CD4-positive, alpha-beta T cell (primary cell): ENCODE data around the gene DHX9. TPM values are rescaled to one million over a fixed set of nuclear protein-coding genes. Genes with fewer than 3 reads are reported as not detected.
"Not testable (repeated sequence)": the region's sequence is repeated elsewhere in the genome, so short reads cannot be mapped to it uniquely, and the experiment has no call there.

Experiments
- ATAC-seq: fragments of 200-7000 bp; cut with Tn5 transposase; one replicate; pipeline ENCODE4 v1.10.0; 2022; ENCODE audit warnings: mild to moderate bottlenecking; ENCODE audit not compliant: poor library complexity
- CTCF ChIA-PET: fragments of 350-600 bp; sonication (Branson Sonifier 250); formaldehyde crosslinking; loops from one replicate; lab custom pipeline; 2021; ENCODE audit warnings: antibody characterized with exemption, inconsistent platforms; lab: Charles Lee
- POLR2A ChIA-PET: fragments of 350-600 bp; sonication (Branson Sonifier 250); formaldehyde crosslinking; loops from one replicate; lab custom pipeline; 2021; ENCODE audit warnings: antibody characterized with exemption, inconsistent platforms; lab: Charles Lee
- DNase-seq, 14 experiments: peaks; one replicate each; pipeline ENCODE4 v3.0.0-alpha.2; 2013 to 2020; ENCODE audit warnings: mixed read lengths in 2 of 14
- H3K27ac ChIP-seq, 2 donors: one replicate each; pipeline versions ENCODE4 v1.5.1 to v1.7.0; 2013; ENCODE audit warnings: low read length in 2 of 2, low read depth in 1 of 2, mild to moderate bottlenecking in 1 of 2
- H3K27me3 ChIP-seq, 2 experiments: 1 replicate in 1 of 2; 2 replicates in 1 of 2; pipeline versions ENCODE4 v1.6.1 to v1.7.0; 2013; ENCODE audit warnings: low read length in 2 of 2, control low read depth in 1 of 2, mild to moderate bottlenecking in 1 of 2, moderate library complexity in 1 of 2; ENCODE audit not compliant: insufficient read depth in 2 of 2, control insufficient read depth in 1 of 2
- H3K36me3 ChIP-seq: one replicate; pipeline ENCODE4 v1.6.1; 2013; ENCODE audit warnings: low read length, control low read depth; ENCODE audit not compliant: insufficient read depth
- H3K4me1 ChIP-seq: one replicate; pipeline ENCODE4 v1.6.1; 2013; ENCODE audit warnings: low read length, control low read depth; ENCODE audit not compliant: insufficient read depth
- H3K4me3 ChIP-seq: one replicate; pipeline ENCODE4 v1.5.1; 2013; ENCODE audit warnings: mild to moderate bottlenecking, low read length, moderate library complexity
- H3K9me3 ChIP-seq, 2 experiments: 1 replicate in 1 of 2; 2 replicates in 1 of 2; pipeline versions ENCODE4 v1.6.1 to v1.7.0; 2013; ENCODE audit warnings: low read length in 2 of 2, mild to moderate bottlenecking in 2 of 2, control low read depth in 1 of 2, moderate library complexity in 1 of 2; ENCODE audit not compliant: control insufficient read depth in 1 of 2, insufficient read depth in 1 of 2
- H3K27ac Mint-ChIP-seq: one replicate; pipeline ENCODE4 v1.8.0; 2020; ENCODE audit warnings: mixed read lengths
- H3K27me3 Mint-ChIP-seq: one replicate; pipeline ENCODE4 v1.8.0; 2021; ENCODE audit warnings: mixed read lengths
- H3K36me3 Mint-ChIP-seq: one replicate; pipeline ENCODE4 v1.8.0; 2021; ENCODE audit warnings: low read depth, mixed read lengths
- H3K4me1 Mint-ChIP-seq: one replicate; pipeline ENCODE4 v1.8.0; 2021; ENCODE audit warnings: low read depth, mixed read lengths
- H3K4me3 Mint-ChIP-seq: one replicate; pipeline ENCODE4 v1.8.0; 2020; ENCODE audit warnings: mild to moderate bottlenecking, mixed read lengths
- H3K9me3 Mint-ChIP-seq: one replicate; pipeline ENCODE4 v1.8.0; 2020; ENCODE audit warnings: mixed read lengths
- intact Hi-C, 2 experiments: fragments of 100-400 bp; cut with DNase I in 1 of 2; cut with micrococcal nuclease in 1 of 2; formaldehyde crosslinking; loops; one replicate each; pipeline versions ENCODE4 v1.15.1 to v1.9.0; 2023 to 2025; cut with DNase I, micrococcal nuclease
- total RNA-seq, 174 experiments: library from RNA in 2 of 174; stranded (reverse) in 2 of 174; gene quantifications; one replicate each; pipeline ENCODE4 v1.2.3 and lab custom pipeline; 2021 to 2026
- TF ChIP-seq, protein P1 (sequence below): fragments of 200-600 bp; IDR thresholded peaks from one replicate; pipeline ENCODE4 v1.8.0; 2022; ENCODE audit warnings: antibody characterized with exemption, mild to moderate bottlenecking

Gene DHX9
- total RNA-seq, 2 experiments from 2014 or later, result 338 to 353 TPM

DNA sequence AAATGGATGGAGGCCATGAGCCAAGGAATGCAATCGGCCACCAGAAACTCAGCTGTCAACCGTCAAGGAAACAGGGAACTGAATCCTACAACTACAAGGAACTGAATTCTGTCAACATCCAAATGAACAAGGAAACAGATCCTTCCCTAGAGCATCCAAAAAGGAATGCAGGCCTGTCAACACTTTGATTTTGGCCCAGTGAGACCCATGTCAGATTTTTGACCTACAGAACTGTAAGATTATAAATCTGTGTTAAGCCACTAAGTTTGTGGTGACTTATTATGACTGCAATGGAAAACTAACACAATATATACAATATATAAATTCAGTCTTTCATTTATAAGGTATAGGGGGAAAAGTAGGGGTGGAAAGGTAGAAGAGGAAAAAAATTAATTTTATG lies 58.5 kb downstream of the DHX9 start:
- no peaks in the 10 kb centered on the region for H3K36me3 ChIP-seq
- H3K4me1 ChIP-seq, result no peaks in the 10 kb centered on the region
- H3K27me3 ChIP-seq, result peaks cover 0 to 2% of the 10 kb centered on the region in 2 experiments
- ATAC-seq (no peak), DNase-seq (no peak)
- Mint-ChIP-seq H3K36me3 (no peaks in the 10 kb centered on the region), H3K9me3 (peaks cover 3% of the 10 kb centered on the region), H3K4me1 (no peaks in the 10 kb centered on the region), H3K27me3 (no peaks in the 10 kb centered on the region), H3K27ac (no peak overlapping the region), H3K4me3 (no peak overlapping the region)
- ChIA-PET CTCF (interaction anchor here (0.6 kb wide), 1 partner anchor 523 kb away, joined by 3 read pairs; no protein-coding TSS in a partner anchor), POLR2A (no interaction called here)
- H3K27ac ChIP-seq, result no peak overlapping the region
- TF ChIP-seq, protein P1, sequence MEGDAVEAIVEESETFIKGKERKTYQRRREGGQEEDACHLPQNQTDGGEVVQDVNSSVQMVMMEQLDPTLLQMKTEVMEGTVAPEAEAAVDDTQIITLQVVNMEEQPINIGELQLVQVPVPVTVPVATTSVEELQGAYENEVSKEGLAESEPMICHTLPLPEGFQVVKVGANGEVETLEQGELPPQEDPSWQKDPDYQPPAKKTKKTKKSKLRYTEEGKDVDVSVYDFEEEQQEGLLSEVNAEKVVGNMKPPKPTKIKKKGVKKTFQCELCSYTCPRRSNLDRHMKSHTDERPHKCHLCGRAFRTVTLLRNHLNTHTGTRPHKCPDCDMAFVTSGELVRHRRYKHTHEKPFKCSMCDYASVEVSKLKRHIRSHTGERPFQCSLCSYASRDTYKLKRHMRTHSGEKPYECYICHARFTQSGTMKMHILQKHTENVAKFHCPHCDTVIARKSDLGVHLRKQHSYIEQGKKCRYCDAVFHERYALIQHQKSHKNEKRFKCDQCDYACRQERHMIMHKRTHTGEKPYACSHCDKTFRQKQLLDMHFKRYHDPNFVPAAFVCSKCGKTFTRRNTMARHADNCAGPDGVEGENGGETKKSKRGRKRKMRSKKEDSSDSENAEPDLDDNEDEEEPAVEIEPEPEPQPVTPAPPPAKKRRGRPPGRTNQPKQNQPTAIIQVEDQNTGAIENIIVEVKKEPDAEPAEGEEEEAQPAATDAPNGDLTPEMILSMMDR, result no peak
- intact Hi-C loops, result no loop called here
- no peak overlapping the region for H3K4me3 ChIP-seq
- no peaks in the 10 kb centered on the region for H3K9me3 ChIP-seq

DNA sequence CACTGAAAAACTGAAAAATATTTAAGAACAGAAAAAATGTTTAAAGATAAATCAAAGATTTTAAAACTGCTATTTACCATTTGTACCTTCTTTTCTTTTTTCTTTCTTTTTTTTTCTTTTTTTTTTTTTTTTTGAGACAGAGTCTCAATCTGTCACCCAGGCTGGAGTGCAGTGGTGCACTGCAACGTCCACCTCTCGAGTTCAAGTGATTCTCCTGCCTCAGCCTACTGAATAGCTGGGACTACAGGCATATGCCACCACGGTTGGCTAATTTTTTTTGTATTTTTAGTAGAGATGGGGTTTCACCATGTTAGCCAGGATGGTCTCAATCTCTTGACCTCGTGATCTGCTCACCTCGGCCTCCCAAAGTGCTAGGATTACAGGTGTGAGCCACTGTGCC lies 62.8 kb downstream of the DHX9 start:
- H3K27ac ChIP-seq, ATAC-seq, CTCF ChIA-PET: not testable (repeated sequence)

DNA sequence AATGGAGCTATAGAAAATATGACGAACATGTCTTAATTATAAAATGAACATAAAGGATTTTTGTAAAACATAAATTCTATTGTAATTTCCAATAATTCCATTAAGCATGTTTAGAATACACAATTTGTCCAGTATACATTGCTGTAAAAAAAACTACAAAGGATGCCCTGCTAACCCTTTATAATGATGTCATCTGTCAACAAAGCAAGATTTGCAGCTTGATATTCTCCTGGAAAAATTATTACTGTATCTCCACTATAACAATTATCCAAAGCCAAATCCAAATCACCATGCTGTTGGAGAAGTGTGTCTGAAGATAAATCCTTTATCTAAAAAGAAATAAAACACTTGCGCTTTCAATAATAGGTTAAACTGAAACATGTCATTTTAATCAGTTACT lies 66.2 kb downstream of the DHX9 start:
- H3K27ac Mint-ChIP-seq, result no peak overlapping the region
- no peak for ATAC-seq
- ChIA-PET CTCF (no interaction called here), POLR2A (no interaction called here)
- H3K36me3 Mint-ChIP-seq, result no peaks in the 10 kb centered on the region
- peaks cover 6% of the 10 kb centered on the region for H3K27me3 Mint-ChIP-seq
- TF ChIP-seq, protein P1, result no peak
- intact Hi-C loops, result no loop called here
- Histone ChIP-seq H3K9me3 (no peaks in the 10 kb centered on the region), H3K4me1 (no peaks in the 10 kb centered on the region), H3K27ac (no peak overlapping the region), H3K27me3 (peaks cover 0 to 2% of the 10 kb centered on the region in 2 experiments), H3K4me3 (no peak overlapping the region), H3K36me3 (no peaks in the 10 kb centered on the region)
- H3K4me3 Mint-ChIP-seq, result no peak overlapping the region
- DNase-seq, result no peak
- no peaks in the 10 kb centered on the region for H3K9me3 Mint-ChIP-seq
- H3K4me1 Mint-ChIP-seq, result no peaks in the 10 kb centered on the region

More for the DNA sequence above, 62.8 kb downstream of the DHX9 start:
- POLR2A ChIA-PET, H3K4me1 Mint-ChIP-seq, H3K27me3 ChIP-seq, H3K4me3 ChIP-seq, H3K27ac Mint-ChIP-seq, H3K27me3 Mint-ChIP-seq, DNase-seq, H3K9me3 ChIP-seq, intact Hi-C loops, H3K4me1 ChIP-seq, H3K36me3 ChIP-seq, H3K36me3 Mint-ChIP-seq, H3K9me3 Mint-ChIP-seq, H3K4me3 Mint-ChIP-seq: not testable (repeated sequence)

DNA sequence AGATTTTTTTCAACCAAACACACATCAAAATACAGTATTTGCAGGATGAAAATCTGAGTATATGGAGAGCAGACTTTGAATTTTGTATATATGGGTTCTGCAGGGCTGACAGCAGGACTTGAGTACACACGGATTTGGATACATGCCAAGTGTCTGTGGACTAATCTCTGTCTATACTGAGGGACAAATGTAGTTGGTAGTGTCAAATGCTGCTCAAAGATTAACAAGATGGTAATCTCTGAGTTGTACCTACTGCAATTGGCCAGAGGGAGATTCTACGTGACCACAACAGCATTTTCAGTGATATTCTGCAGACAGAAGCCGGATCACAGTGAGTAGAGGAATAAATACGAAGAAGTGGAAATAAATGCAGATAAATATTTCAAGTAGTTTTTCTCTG lies 70.4 kb downstream of the DHX9 start:
- Mint-ChIP-seq H3K4me1 (no peaks in the 10 kb centered on the region), H3K9me3 (peaks cover 1% of the 10 kb centered on the region), H3K27me3 (peaks cover 9% of the 10 kb centered on the region), H3K36me3 (no peaks in the 10 kb centered on the region), H3K4me3 (no peak overlapping the region), H3K27ac (no peak overlapping the region)
- Histone ChIP-seq H3K4me3 (no peak overlapping the region), H3K36me3 (no peaks in the 10 kb centered on the region), H3K27ac (no peak overlapping the region), H3K27me3 (peaks cover 2 to 6% of the 10 kb centered on the region in 2 experiments), H3K9me3 (peaks cover 3% of the 10 kb centered on the region in 2 experiments), H3K4me1 (no peaks in the 10 kb centered on the region)
- CTCF ChIA-PET, result no interaction called here
- ATAC-seq (no peak), DNase-seq (no peak)
- intact Hi-C loops, result no loop called here
- TF ChIP-seq, protein P1, result no peak
- POLR2A ChIA-PET, result no interaction called here
